ENCODE results near the gene AIG1. TPM values are rescaled to one million over a fixed set of nuclear protein-coding genes. Genes with fewer than 3 reads are reported as not detected.

Gene AIG1
- total and polyA plus RNA-seq, 2 donors (not counting 1 experiment from before 2014, with no cell fraction given), result 40.6 to 42.2 TPM

GRCh38 chr6:143159001-143159400 is 98.3 kb downstream of the AIG1 start:
- peak in 1 of 2 donors; percentile 8 for DNase-seq (ENCODE audit: low read depth in 2 of 2)
- Histone ChIP-seq H3K4me2 (ENCODE audit: extremely low read depth, insufficient read depth, low read length) (no peak overlapping the region), H2AFZ (ENCODE audit: low read length) (no peak overlapping the region)

GRCh38 chr6:143160015-143160414 is 99.3 kb downstream of the AIG1 start:
- H3K79me2 ChIP-seq (ENCODE audit: control insufficient read depth, insufficient read depth, low read length), result no peaks in the 10 kb centered on the region
- H3K4me2 ChIP-seq (ENCODE audit: extremely low read depth, insufficient read depth, low read length), result peak overlapping the region; percentile 2
- no peaks in the 10 kb centered on the region for H4K20me1 ChIP-seq (ENCODE audit: control insufficient read depth, extremely low read depth, insufficient read depth, low read length)
- no peaks in the 10 kb centered on the region for H3K9me3 ChIP-seq (ENCODE audit: control insufficient read depth, insufficient read depth, low read depth, low read length)
- no peaks in the 10 kb centered on the region for H3K36me3 ChIP-seq (ENCODE audit: control insufficient read depth, insufficient read depth, low read length)
- no peak overlapping the region for H3K4me3 ChIP-seq (replicated peaks in 1 of 4; ENCODE audit: control extremely low read depth in 1 of 4, insufficient read depth in 1 of 4, low read depth in 3 of 4, low read length in 4 of 4)
- no peak overlapping the region for H3K9ac ChIP-seq (ENCODE audit: insufficient read depth, low read length)
- no peaks in the 10 kb centered on the region for H3K4me1 ChIP-seq (ENCODE audit: control insufficient read depth, extremely low read depth, insufficient read depth, low read length)
- no peak overlapping the region for H3K27ac ChIP-seq (ENCODE audit: insufficient read depth, low read length)
- DNase-seq (ENCODE audit: low read depth in 2 of 2), result peak in 1 of 2 donors; percentile 50
- H3K27me3 ChIP-seq (ENCODE audit: control insufficient read depth, insufficient read depth, low read length), result no peaks in the 10 kb centered on the region
- H2AFZ ChIP-seq (ENCODE audit: low read length), result no peak overlapping the region
- TF ChIP-seq CTCF (conservative IDR thresholded peaks at IDR 0.05 in 1 of 2, IDR thresholded peaks at IDR 0.05 in 1 of 2; ENCODE audit: low read depth in 1 of 2, low read length in 2 of 2) (no peak), EZH2 (IDR thresholded peaks at IDR 0.05; ENCODE audit: low read length, missing control alignments) (no peak)

More at GRCh38 chr6:143159001-143159400, 98.3 kb downstream of the AIG1 start:
- Histone ChIP-seq H3K4me3 (replicated peaks in 1 of 4; ENCODE audit: control extremely low read depth in 1 of 4, insufficient read depth in 1 of 4, low read depth in 3 of 4, low read length in 4 of 4) (no peak overlapping the region), H3K9me3 (ENCODE audit: control insufficient read depth, insufficient read depth, low read depth, low read length) (no peaks in the 10 kb centered on the region), H4K20me1 (ENCODE audit: control insufficient read depth, extremely low read depth, insufficient read depth, low read length) (no peaks in the 10 kb centered on the region), H3K27me3 (ENCODE audit: control insufficient read depth, insufficient read depth, low read length) (no peaks in the 10 kb centered on the region), H3K27ac (ENCODE audit: insufficient read depth, low read length) (no peak overlapping the region), H3K4me1 (ENCODE audit: control insufficient read depth, extremely low read depth, insufficient read depth, low read length) (no peaks in the 10 kb centered on the region), H3K36me3 (ENCODE audit: control insufficient read depth, insufficient read depth, low read length) (no peaks in the 10 kb centered on the region), H3K9ac (ENCODE audit: insufficient read depth, low read length) (no peak overlapping the region), H3K79me2 (ENCODE audit: control insufficient read depth, insufficient read depth, low read length) (no peaks in the 10 kb centered on the region)
- TF ChIP-seq EZH2 (IDR thresholded peaks at IDR 0.05; ENCODE audit: low read length, missing control alignments) (no peak), CTCF (conservative IDR thresholded peaks at IDR 0.05 in 1 of 2, IDR thresholded peaks at IDR 0.05 in 1 of 2; ENCODE audit: low read depth in 1 of 2, low read length in 2 of 2) (no peak)

- H3K36me3 ChIP-seq (ENCODE audit: control insufficient read depth, insufficient read depth, low read length), result no peaks in the 10 kb centered on the region
- no peak overlapping the region for H3K9ac ChIP-seq (ENCODE audit: insufficient read depth, low read length)
- no peak overlapping the region for H3K4me3 ChIP-seq (replicated peaks in 1 of 4; ENCODE audit: control extremely low read depth in 1 of 4, insufficient read depth in 1 of 4, low read depth in 3 of 4, low read length in 4 of 4)
- peak overlapping the region; percentile 2 for H3K4me2 ChIP-seq (ENCODE audit: extremely low read depth, insufficient read depth, low read length)
- H2AFZ ChIP-seq (ENCODE audit: low read length), result no peak overlapping the region
- no peak for TF ChIP-seq EZH2 (IDR thresholded peaks at IDR 0.05; ENCODE audit: low read length, missing control alignments)
- no peak for TF ChIP-seq CTCF (conservative IDR thresholded peaks at IDR 0.05 in 1 of 2, IDR thresholded peaks at IDR 0.05 in 1 of 2; ENCODE audit: low read depth in 1 of 2, low read length in 2 of 2)
- no peaks in the 10 kb centered on the region for H3K4me1 ChIP-seq (ENCODE audit: control insufficient read depth, extremely low read depth, insufficient read depth, low read length)
- H3K27ac ChIP-seq (ENCODE audit: insufficient read depth, low read length), result no peak overlapping the region
- no peaks in the 10 kb centered on the region for H3K9me3 ChIP-seq (ENCODE audit: control insufficient read depth, insufficient read depth, low read depth, low read length)
- H3K79me2 ChIP-seq (ENCODE audit: control insufficient read depth, insufficient read depth, low read length), result no peaks in the 10 kb centered on the region
- H3K27me3 ChIP-seq (ENCODE audit: control insufficient read depth, insufficient read depth, low read length), result no peaks in the 10 kb centered on the region
- H4K20me1 ChIP-seq (ENCODE audit: control insufficient read depth, extremely low read depth, insufficient read depth, low read length), result no peaks in the 10 kb centered on the region
- DNase-seq (ENCODE audit: low read depth in 2 of 2), result no peak
Observed at GRCh38 chr6:143160439-143161220, 99.9 kb downstream of the AIG1 start.
